ENCODE measurements around the gene HOXA10.

HOXA10 gene

GRCh38 chr7:27182285-27182841, 8.2 kb upstream of the HOXA10 start:
- in situ Hi-C loops (cut with MboI; ENCODE audit: low sequenced_read_pairs), result loop anchor here (25.0 kb wide), 1 partner anchor 820 kb away; no protein-coding TSS in a partner anchor

- in situ Hi-C loops (cut with MboI; ENCODE audit: low sequenced_read_pairs), result loop anchor here (25.0 kb wide), 1 partner anchor 820 kb away; no protein-coding TSS in a partner anchor
Measured at GRCh38 chr7:27181795-27182275, 7.7 kb upstream of the HOXA10 start.

GRCh38 chr7:27180431-27181420, 6.6 kb upstream of the HOXA10 start:
- in situ Hi-C loops (cut with MboI; ENCODE audit: low sequenced_read_pairs), result loop anchor here (25.0 kb wide), 1 partner anchor 818 kb away; no protein-coding TSS in a partner anchor

- in situ Hi-C loops (cut with MboI; ENCODE audit: low sequenced_read_pairs), result loop anchor here (25.0 kb wide), 1 partner anchor 817 kb away; no protein-coding TSS in a partner anchor
Measured at GRCh38 chr7:27179503-27180430, 5.6 kb upstream of the HOXA10 start.

GRCh38 chr7:27179030-27179429, 4.9 kb upstream of the HOXA10 start:
- in situ Hi-C loops (cut with MboI; ENCODE audit: low sequenced_read_pairs), result loop anchor here (25.0 kb wide), 1 partner anchor 817 kb away; no protein-coding TSS in a partner anchor

GRCh38 chr7:27178366-27178765, 4.2 kb upstream of the HOXA10 start:
- in situ Hi-C loops (cut with MboI; ENCODE audit: low sequenced_read_pairs), result loop anchor here (25.0 kb wide), 1 partner anchor 816 kb away; no protein-coding TSS in a partner anchor

- in situ Hi-C loops (cut with MboI; ENCODE audit: low sequenced_read_pairs), result loop anchor here (25.0 kb wide), 1 partner anchor 816 kb away; no protein-coding TSS in a partner anchor
Measured at GRCh38 chr7:27177795-27178320, 3.7 kb upstream of the HOXA10 start.

- in situ Hi-C loops (cut with MboI; ENCODE audit: low sequenced_read_pairs), result loop anchor here (25.0 kb wide), 1 partner anchor 815 kb away; no protein-coding TSS in a partner anchor
Measured at GRCh38 chr7:27176962-27177794, 3.1 kb upstream of the HOXA10 start.

GRCh38 chr7:27176524-27176845, 2.4 kb upstream of the HOXA10 start:
- in situ Hi-C loops (cut with MboI; ENCODE audit: low sequenced_read_pairs), result loop anchor here (25.0 kb wide), 1 partner anchor 814 kb away; no protein-coding TSS in a partner anchor

GRCh38 chr7:27175626-27176523, 1.8 kb upstream of the HOXA10 start:
- in situ Hi-C loops (cut with MboI; ENCODE audit: low sequenced_read_pairs), result loop anchor here (25.0 kb wide), 1 partner anchor 814 kb away; no protein-coding TSS in a partner anchor

- in situ Hi-C loops (cut with MboI; ENCODE audit: low sequenced_read_pairs), result loop anchor here (25.0 kb wide), 1 partner anchor 813 kb away; no protein-coding TSS in a partner anchor
Measured at GRCh38 chr7:27174874-27175625, 930 bp upstream of the HOXA10 start.

GRCh38 chr7:27173511-27173955, 587 bp downstream of the HOXA10 start:
- in situ Hi-C loops (cut with MboI; ENCODE audit: low sequenced_read_pairs), result no loop called here

GRCh38 chr7:27172823-27173510, 1.2 kb downstream of the HOXA10 start:
- in situ Hi-C loops (cut with MboI; ENCODE audit: low sequenced_read_pairs), result no loop called here

- in situ Hi-C loops (cut with MboI; ENCODE audit: low sequenced_read_pairs), result no loop called here
Measured at GRCh38 chr7:27172315-27172774, 1.8 kb downstream of the HOXA10 start.

- in situ Hi-C loops (cut with MboI; ENCODE audit: low sequenced_read_pairs), result no loop called here
Measured at GRCh38 chr7:27171637-27172314, 2.3 kb downstream of the HOXA10 start.

- in situ Hi-C loops (cut with MboI; ENCODE audit: low sequenced_read_pairs), result no loop called here
Measured at GRCh38 chr7:27171325-27171636, 2.8 kb downstream of the HOXA10 start.
